ENCODE data around the gene GLMN. TPM values are rescaled to one million over a fixed set of nuclear protein-coding genes. Genes with fewer than 3 reads are reported as not detected.

GLMN gene
- total RNA-seq (2013) = 4.9 TPM
- polyA plus RNA-seq = 1 to 10 TPM; 2.1 to 4.1 (median 2.6) TPM
- 1.2 and 2.0 TPM in 2 replicates for polyA minus RNA-seq
- 3.6 to 12.5 (median 8.9) reads per million in 11 experiments for total RNA-seq

GRCh38 chr1:92298573-92299476 lies at the start of gene GLMN, which contains the start of gene RPAP2:
GLMN (minus strand) TSS chr1:92298987; CDS start chr1:92297999, 988 bp downstream.
RPAP2 (plus strand) TSS chr1:92299059; CDS start chr1:92299074, 15 bp downstream.
- intact Hi-C loops (cut with micrococcal nuclease) = loop anchor here in 1 of 2 donors (10.0 kb wide), 1 partner anchor 214 kb away; the partner anchor contains the start of gene BTBD8
- H3K4me3 Mint-ChIP-seq = peak within 1 kb of the TSS; percentile 87 to 99
- peak within 1 kb of the TSS; percentile 94 to 99 (median 98) for H3K27ac Mint-ChIP-seq
- H3K36me3 ChIP-seq (replicated peaks in 1 of 2; ENCODE audit: control insufficient read depth in 1 of 2, insufficient read depth in 2 of 2, low read length in 2 of 2) = peaks cover 1 to 14% of the 10 kb centered on the region in 2 donors
- no peaks in the 10 kb centered on the region for H3K9me3 ChIP-seq (replicated peaks in 1 of 2; ENCODE audit: control insufficient read depth in 1 of 2, insufficient read depth in 1 of 2, low read length in 2 of 2)
- no peaks in the 10 kb centered on the region for H3K27me3 Mint-ChIP-seq (ENCODE audit: low read depth in 3 of 3)
- peak within 1 kb of the TSS; percentile 64 to 86 (median 80) for H3K4me3 ChIP-seq (replicated peaks in 1 of 3; ENCODE audit: low read depth in 2 of 3, low read length in 3 of 3)
- no peaks in the 10 kb centered on the region for H4K20me1 ChIP-seq (ENCODE audit: insufficient read depth, low read length)
- H3K4me1 ChIP-seq (ENCODE audit: control insufficient read depth in 1 of 2, insufficient read depth in 2 of 2, low read length in 2 of 2) = peaks cover 10 to 19% of the 10 kb centered on the region in 2 donors
- H3K9me3 Mint-ChIP-seq = no peaks in the 10 kb centered on the region
- DNase-seq = peak; percentile 73 to 79 (median 77)
- H3K27ac ChIP-seq (ENCODE audit: low read depth in 1 of 2, low read length in 2 of 2) = peak within 1 kb of the TSS; percentile 78 to 95
- H3K79me2 ChIP-seq (ENCODE audit: insufficient read depth, low read length) = peaks cover 29% of the 10 kb centered on the region
- peak within 1 kb of the TSS; percentile 85 for H3K4me2 ChIP-seq (replicated peaks; ENCODE audit: extremely low read depth, low read length, poor library complexity, severe bottlenecking)
- no peaks in the 10 kb centered on the region for H3K27me3 ChIP-seq (ENCODE audit: control insufficient read depth in 2 of 2, insufficient read depth in 2 of 2, low read length in 2 of 2)
- peaks cover 20% of the 10 kb centered on the region for H3K4me1 Mint-ChIP-seq
- no peak for TF ChIP-seq CTCF (IDR thresholded peaks at IDR 0.05)
- under 1% methylated on average over 70 of the region's 76 CpGs for WGBS (ENCODE audit: insufficient coverage)
- H2AFZ ChIP-seq (ENCODE audit: insufficient read depth, low read depth, low read length, poor library complexity, severe bottlenecking) = peak within 1 kb of the TSS; percentile 96
- H3K9ac ChIP-seq (ENCODE audit: insufficient read depth, low read length, poor library complexity, severe bottlenecking) = peak within 1 kb of the TSS; percentile 89
- peaks cover 17 to 22% of the 10 kb centered on the region in 2 donors for H3K36me3 Mint-ChIP-seq

GRCh38 chr1:92346866-92347640 lies 48.3 kb upstream of the GLMN start:
- no peak for TF ChIP-seq CTCF (IDR thresholded peaks at IDR 0.05)
- Histone ChIP-seq H3K4me2 (replicated peaks; ENCODE audit: extremely low read depth, low read length, poor library complexity, severe bottlenecking) (no peak overlapping the region), H3K9ac (ENCODE audit: insufficient read depth, low read length, poor library complexity, severe bottlenecking) (no peak overlapping the region), H3K79me2 (ENCODE audit: insufficient read depth, low read length) (no peaks in the 10 kb centered on the region), H2AFZ (ENCODE audit: insufficient read depth, low read depth, low read length, poor library complexity, severe bottlenecking) (no peak overlapping the region), H3K4me3 (replicated peaks in 1 of 3; ENCODE audit: low read depth in 2 of 3, low read length in 3 of 3) (no peak overlapping the region), H3K36me3 (replicated peaks in 1 of 2; ENCODE audit: control insufficient read depth in 1 of 2, insufficient read depth in 2 of 2, low read length in 2 of 2) (peaks cover 12 to 39% of the 10 kb centered on the region in 2 donors), H3K27me3 (ENCODE audit: control insufficient read depth in 2 of 2, insufficient read depth in 2 of 2, low read length in 2 of 2) (no peaks in the 10 kb centered on the region), H4K20me1 (ENCODE audit: insufficient read depth, low read length) (no peaks in the 10 kb centered on the region), H3K4me1 (ENCODE audit: control insufficient read depth in 1 of 2, insufficient read depth in 2 of 2, low read length in 2 of 2) (no peaks in the 10 kb centered on the region), H3K27ac (ENCODE audit: low read depth in 1 of 2, low read length in 2 of 2) (no peak overlapping the region), H3K9me3 (replicated peaks in 1 of 2; ENCODE audit: control insufficient read depth in 1 of 2, insufficient read depth in 1 of 2, low read length in 2 of 2) (peaks cover 0 to 3% of the 10 kb centered on the region in 2 donors)
- intact Hi-C loops (cut with micrococcal nuclease) = no loop called here
- Mint-ChIP-seq H3K36me3 (peaks cover 40 to 47% of the 10 kb centered on the region in 2 donors), H3K4me1 (no peaks in the 10 kb centered on the region), H3K4me3 (no peak overlapping the region), H3K27ac (no peak overlapping the region), H3K9me3 (peaks cover 0 to 4% (median 0%) of the 10 kb centered on the region in 7 donors), H3K27me3 (ENCODE audit: low read depth in 3 of 3) (no peaks in the 10 kb centered on the region)
- no peak for DNase-seq
- no CpG with 5 or more reads among the region's 1 CpG for WGBS (ENCODE audit: insufficient coverage)
